Fibroblast of lung (primary cell): ENCODE measurements around the gene TBC1D17. TPM values are rescaled to one million over a fixed set of nuclear protein-coding genes. Genes with fewer than 3 reads are reported as not detected.

Experiments
- DNase-seq, 2 donors: peaks; one replicate each; pipeline versions ENCODE4 v3.0.0 to v3.0.0-alpha.2; 2010; ENCODE audit warnings: low read depth in 2 of 2
- H2AFZ ChIP-seq: 2 replicates; pipeline ENCODE4 v1.5.1; 2012; ENCODE audit warnings: low read length, control low read depth, inconsistent platforms
- H3K27ac ChIP-seq: 2 replicates; pipeline ENCODE4 v1.5.1; 2011; ENCODE audit warnings: low read length, control low read depth; ENCODE audit not compliant: insufficient read depth
- H3K27me3 ChIP-seq: 2 replicates; pipeline ENCODE4 v1.5.1; 2011; ENCODE audit warnings: mild to moderate bottlenecking, low read length; ENCODE audit not compliant: control insufficient read depth, insufficient read depth
- H3K36me3 ChIP-seq: 2 replicates; pipeline ENCODE4 v1.5.1; 2011; ENCODE audit warnings: low read length; ENCODE audit not compliant: control insufficient read depth, insufficient read depth
- H3K4me1 ChIP-seq: 2 replicates; pipeline ENCODE4 v1.5.1; 2011; ENCODE audit warnings: low read length; ENCODE audit not compliant: control insufficient read depth, insufficient read depth; ENCODE audit errors: extremely low read depth
- H3K4me2 ChIP-seq: 2 replicates; pipeline ENCODE4 v1.5.1; 2011; ENCODE audit warnings: low read length, control low read depth; ENCODE audit not compliant: insufficient read depth; ENCODE audit errors: extremely low read depth
- H3K4me3 ChIP-seq, 4 experiments: fragments of 200-600 bp in 1 of 4; sonication (generic) in 1 of 4; replicated peaks in 1 of 4; 2 replicates each; pipeline ENCODE4 v1.5.1; 2011 to 2016; ENCODE audit warnings: low read length in 4 of 4, low read depth in 3 of 4, mild to moderate bottlenecking in 3 of 4, control low read depth in 2 of 4, inconsistent platforms in 1 of 4, mixed read lengths in 1 of 4; ENCODE audit not compliant: insufficient read depth in 1 of 4; ENCODE audit errors: control extremely low read depth in 1 of 4
- H3K79me2 ChIP-seq: 2 replicates; pipeline ENCODE4 v1.5.1; 2012; ENCODE audit warnings: mild to moderate bottlenecking, low read length, inconsistent platforms; ENCODE audit not compliant: control insufficient read depth, insufficient read depth
- H3K9ac ChIP-seq: 2 replicates; pipeline ENCODE4 v1.5.1; 2011; ENCODE audit warnings: mild to moderate bottlenecking, low read length, control low read depth; ENCODE audit not compliant: insufficient read depth
- H3K9me3 ChIP-seq: 2 replicates; pipeline ENCODE4 v1.5.1; 2012; ENCODE audit warnings: low read depth, low read length; ENCODE audit not compliant: control insufficient read depth, insufficient read depth
- H4K20me1 ChIP-seq: 2 replicates; pipeline ENCODE4 v1.5.1; 2011; ENCODE audit warnings: low read length; ENCODE audit not compliant: control insufficient read depth, insufficient read depth; ENCODE audit errors: extremely low read depth
- EZH2 ChIP-seq: IDR thresholded peaks from 2 replicates; pipeline ENCODE4 v1.5.1; 2012; ENCODE audit warnings: low read length, control low read depth, mild to moderate bottlenecking; ENCODE audit errors: missing control alignments
- polyA plus RNA-seq, 2 donors: library from polyadenylated mRNA; depleted of rRNA in 1 of 2; stranded (reverse) in 1 of 2; unstranded in 1 of 2; fragments of >200 nt; gene quantifications; 2 replicates each; pipeline ENCODE4 v1.2.1, GENCODE V29; 2011 to 2012; ENCODE audit warnings: missing spikeins in 1 of 2
- total RNA-seq: library from RNA; depleted of rRNA; stranded (reverse); fragments of >200 nt; gene quantifications from 2 replicates; pipeline ENCODE4 v1.2.1, GENCODE V29; 2014
- TF ChIP-seq, protein P1 (sequence below), 2 donors: IDR thresholded peaks in 1 of 2; conservative IDR thresholded peaks in 1 of 2; 1 replicate in 1 of 2; 2 replicates in 1 of 2; pipeline ENCODE4 v1.5.1; 2011 to 2012; ENCODE audit warnings: low read length in 2 of 2, control low read depth in 1 of 2, inconsistent platforms in 1 of 2, low read depth in 1 of 2, mild to moderate bottlenecking in 1 of 2

Gene TBC1D17
- total and polyA plus RNA-seq, 2 donors (not counting 1 experiment from before 2014, with no cell fraction given): 19.5 to 32.5 TPM

DNA sequence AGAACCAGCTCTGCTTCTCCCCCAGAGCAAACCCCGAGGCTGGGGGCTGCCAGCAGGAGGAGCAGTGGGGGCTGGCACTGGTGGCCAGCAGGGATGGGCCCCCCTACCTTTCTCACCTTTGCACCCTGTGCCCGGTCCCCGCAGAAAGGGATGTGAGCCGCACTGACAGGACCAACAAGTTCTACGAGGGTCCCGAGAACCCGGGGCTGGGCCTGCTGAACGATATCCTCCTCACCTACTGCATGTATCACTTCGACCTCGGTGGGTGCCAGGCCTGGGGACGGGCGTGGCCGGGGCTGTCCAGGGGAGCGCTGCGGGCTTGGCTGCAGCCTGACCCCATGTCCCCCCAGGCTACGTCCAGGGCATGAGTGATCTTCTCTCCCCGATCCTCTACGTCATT, 6.6 kb downstream of the TBC1D17 start:
- Histone ChIP-seq H3K27me3 (no peaks in the 10 kb centered on the region), H3K79me2 (no peaks in the 10 kb centered on the region), H3K4me1 (no peaks in the 10 kb centered on the region), H3K4me2 (no peak overlapping the region), H3K9me3 (no peaks in the 10 kb centered on the region), H2AFZ (no peak overlapping the region), H3K9ac (no peak overlapping the region), H4K20me1 (no peaks in the 10 kb centered on the region), H3K27ac (no peak overlapping the region), H3K36me3 (peaks cover 50% of the 10 kb centered on the region), H3K4me3 (no peak overlapping the region)
- DNase-seq: no peak
- TF ChIP-seq, protein P1, sequence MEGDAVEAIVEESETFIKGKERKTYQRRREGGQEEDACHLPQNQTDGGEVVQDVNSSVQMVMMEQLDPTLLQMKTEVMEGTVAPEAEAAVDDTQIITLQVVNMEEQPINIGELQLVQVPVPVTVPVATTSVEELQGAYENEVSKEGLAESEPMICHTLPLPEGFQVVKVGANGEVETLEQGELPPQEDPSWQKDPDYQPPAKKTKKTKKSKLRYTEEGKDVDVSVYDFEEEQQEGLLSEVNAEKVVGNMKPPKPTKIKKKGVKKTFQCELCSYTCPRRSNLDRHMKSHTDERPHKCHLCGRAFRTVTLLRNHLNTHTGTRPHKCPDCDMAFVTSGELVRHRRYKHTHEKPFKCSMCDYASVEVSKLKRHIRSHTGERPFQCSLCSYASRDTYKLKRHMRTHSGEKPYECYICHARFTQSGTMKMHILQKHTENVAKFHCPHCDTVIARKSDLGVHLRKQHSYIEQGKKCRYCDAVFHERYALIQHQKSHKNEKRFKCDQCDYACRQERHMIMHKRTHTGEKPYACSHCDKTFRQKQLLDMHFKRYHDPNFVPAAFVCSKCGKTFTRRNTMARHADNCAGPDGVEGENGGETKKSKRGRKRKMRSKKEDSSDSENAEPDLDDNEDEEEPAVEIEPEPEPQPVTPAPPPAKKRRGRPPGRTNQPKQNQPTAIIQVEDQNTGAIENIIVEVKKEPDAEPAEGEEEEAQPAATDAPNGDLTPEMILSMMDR (conservative IDR thresholded peaks at IDR 0.05 in 1 of 2, IDR thresholded peaks at IDR 0.05 in 1 of 2; ENCODE audit: low read depth in 1 of 2, low read length in 2 of 2): no peak
- TF ChIP-seq EZH2: no peak

DNA sequence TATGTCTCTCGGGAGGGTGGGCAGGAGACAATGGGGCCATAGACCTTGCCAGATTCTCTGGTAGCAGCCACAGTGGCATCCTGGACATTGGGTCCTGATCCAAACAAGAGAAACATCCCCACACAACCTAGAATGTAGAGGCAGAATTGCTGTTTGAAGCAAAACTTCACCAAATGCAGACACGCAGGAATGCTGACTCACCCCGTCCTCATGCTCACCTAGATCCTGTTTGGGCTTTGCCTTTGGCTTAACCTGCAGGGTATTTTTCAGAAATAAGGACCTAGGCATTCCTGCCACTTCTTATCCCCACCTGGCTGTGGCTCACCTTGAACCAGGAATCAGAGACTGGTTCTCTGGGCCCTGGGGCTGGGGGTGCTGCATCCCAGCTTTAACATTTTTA, 7.3 kb downstream of the TBC1D17 start:
- no peaks in the 10 kb centered on the region for H3K27me3 ChIP-seq
- H3K4me2 ChIP-seq: no peak overlapping the region
- no peaks in the 10 kb centered on the region for H3K9me3 ChIP-seq
- no peak overlapping the region for H3K9ac ChIP-seq
- H2AFZ ChIP-seq: no peak overlapping the region
- no peaks in the 10 kb centered on the region for H3K4me1 ChIP-seq
- no peaks in the 10 kb centered on the region for H3K79me2 ChIP-seq
- no peak overlapping the region for H3K4me3 ChIP-seq
- no peak for DNase-seq
- TF ChIP-seq, protein P1 (conservative IDR thresholded peaks at IDR 0.05 in 1 of 2, IDR thresholded peaks at IDR 0.05 in 1 of 2; ENCODE audit: low read depth in 1 of 2, low read length in 2 of 2): no peak
- no peak for TF ChIP-seq EZH2
- no peaks in the 10 kb centered on the region for H4K20me1 ChIP-seq
- peaks cover 48% of the 10 kb centered on the region for H3K36me3 ChIP-seq
- H3K27ac ChIP-seq: no peak overlapping the region

GRCh38 chr19:49887037-49887664, 9.6 kb downstream of the TBC1D17 start:
- Histone ChIP-seq H3K9ac (no peak overlapping the region), H4K20me1 (no peaks in the 10 kb centered on the region), H3K79me2 (no peaks in the 10 kb centered on the region), H2AFZ (no peak overlapping the region), H3K9me3 (no peaks in the 10 kb centered on the region), H3K4me1 (peaks cover 3% of the 10 kb centered on the region), H3K27ac (no peak overlapping the region), H3K36me3 (peaks cover 25% of the 10 kb centered on the region), H3K4me3 (no peak overlapping the region), H3K27me3 (no peaks in the 10 kb centered on the region), H3K4me2 (no peak overlapping the region)
- DNase-seq: no peak
- no peak for TF ChIP-seq EZH2
- TF ChIP-seq, protein P1 (conservative IDR thresholded peaks at IDR 0.05 in 1 of 2, IDR thresholded peaks at IDR 0.05 in 1 of 2; ENCODE audit: low read depth in 1 of 2, low read length in 2 of 2): no peak
